ENCODE data around the gene UBE3D. TPM values are rescaled to one million over a fixed set of nuclear protein-coding genes. Genes with fewer than 3 reads are reported as not detected.

UBE3D gene
- total RNA-seq, 4 donors from 2014 or later = 11.0 to 14.8 (median 12.5) TPM

GRCh38 chr6:82890240-82890639 lies 175.4 kb downstream of the UBE3D start:
- Histone ChIP-seq H3K9me3 (no peaks in the 10 kb centered on the region), H3K4me3 (replicated peaks in 1 of 3) (no peak overlapping the region), H3K27ac (no peak overlapping the region), H3K27me3 (no peaks in the 10 kb centered on the region), H3K36me3 (no peaks in the 10 kb centered on the region), H3K4me1 (no peaks in the 10 kb centered on the region)
- TF ChIP-seq POLR2A (IDR thresholded peaks at IDR 0.05) = no peak
- no peak for TF ChIP-seq CTCF (IDR thresholded peaks at IDR 0.05)
- intact Hi-C loops (cut with DNase I) = no loop called here
- DNase-seq = no peak
- WGBS, 2 donors = 93 to 95% methylated on average over 1 of the region's 1 CpG

GRCh38 chr6:82889143-82889542 lies 176.5 kb downstream of the UBE3D start:
- H3K9me3 ChIP-seq = no peaks in the 10 kb centered on the region
- no peaks in the 10 kb centered on the region for H3K27me3 ChIP-seq
- H3K27ac ChIP-seq = no peak overlapping the region
- DNase-seq = no peak
- TF ChIP-seq POLR2A (IDR thresholded peaks at IDR 0.05) (no peak), CTCF (IDR thresholded peaks at IDR 0.05) (no peak)
- intact Hi-C loops (cut with DNase I) = no loop called here
- WGBS, 2 donors = 92 to 93% methylated on average over 5 of the region's 5 CpGs
- H3K36me3 ChIP-seq = no peaks in the 10 kb centered on the region
- no peaks in the 10 kb centered on the region for H3K4me1 ChIP-seq
- H3K4me3 ChIP-seq (replicated peaks in 1 of 3) = no peak overlapping the region

GRCh38 chr6:82882363-82883023 lies 183.1 kb downstream of the UBE3D start:
- Histone ChIP-seq H3K4me1 (no peaks in the 10 kb centered on the region), H3K4me3 (replicated peaks in 1 of 3) (no peak overlapping the region), H3K36me3 (no peaks in the 10 kb centered on the region), H3K9me3 (no peaks in the 10 kb centered on the region), H3K27me3 (no peaks in the 10 kb centered on the region), H3K27ac (no peak overlapping the region)
- intact Hi-C loops (cut with DNase I) = no loop called here
- WGBS, 2 donors = 46 to 58% methylated on average over 2 of the region's 2 CpGs
- TF ChIP-seq POLR2A (IDR thresholded peaks at IDR 0.05) (no peak), CTCF (IDR thresholded peaks at IDR 0.05) (no peak)
- DNase-seq = no peak

- H3K36me3 ChIP-seq = no peaks in the 10 kb centered on the region
- no peaks in the 10 kb centered on the region for H3K9me3 ChIP-seq
- intact Hi-C loops (cut with DNase I) = no loop called here
- WGBS, 2 donors = 97 to 98% methylated on average over 1 of the region's 1 CpG
- no peak for DNase-seq
- TF ChIP-seq CTCF (IDR thresholded peaks at IDR 0.05) (no peak), POLR2A (IDR thresholded peaks at IDR 0.05) (no peak)
- no peaks in the 10 kb centered on the region for H3K27me3 ChIP-seq
- no peak overlapping the region for H3K27ac ChIP-seq
- no peak overlapping the region for H3K4me3 ChIP-seq (replicated peaks in 1 of 3)
- H3K4me1 ChIP-seq = no peaks in the 10 kb centered on the region
These were observed 184.1 kb downstream of the UBE3D start for GRCh38 chr6:82881519-82881918.

- H3K4me1 ChIP-seq = no peaks in the 10 kb centered on the region
- H3K27me3 ChIP-seq = no peaks in the 10 kb centered on the region
- WGBS, 2 donors = 55 to 58% methylated on average over 3 of the region's 3 CpGs
- intact Hi-C loops (cut with DNase I) = no loop called here
- TF ChIP-seq POLR2A (IDR thresholded peaks at IDR 0.05) (no peak), CTCF (IDR thresholded peaks at IDR 0.05) (no peak)
- no peaks in the 10 kb centered on the region for H3K9me3 ChIP-seq
- no peak for DNase-seq
- no peak overlapping the region for H3K27ac ChIP-seq
- no peaks in the 10 kb centered on the region for H3K36me3 ChIP-seq
- H3K4me3 ChIP-seq (replicated peaks in 1 of 3) = no peak overlapping the region
These were observed 186.8 kb downstream of the UBE3D start for GRCh38 chr6:82878812-82879211.
